DND-41 (cell line): Measurements from ENCODE around the gene ZNF662.

Source experiments
- ATAC-seq: fragments of 200-7000 bp; cut with Tn5 transposase; 3 replicates; pipeline ENCODE4 v1.9.1; 2021; ENCODE audit warnings: low read depth; ENCODE audit not compliant: insufficient read depth
- DNase-seq: peaks from one replicate; pipeline ENCODE4 v3.0.0-alpha.2; 2020
- H2AFZ ChIP-seq: 2 replicates; pipeline ENCODE4 v1.6.0; 2012; ENCODE audit warnings: low read depth, low read length
- H3K27ac ChIP-seq: 2 replicates; pipeline ENCODE4 v1.5.1; 2012; ENCODE audit warnings: low read length, inconsistent platforms
- H3K27me3 ChIP-seq: fragments of 200-600 bp; sonication (generic); 2 replicates; pipeline ENCODE4 v1.6.0; 2012; ENCODE audit warnings: low read length, mild to moderate bottlenecking, inconsistent platforms; ENCODE audit not compliant: insufficient read depth, poor library complexity
- H3K36me3 ChIP-seq: 2 replicates; pipeline ENCODE4 v1.5.1; 2012; ENCODE audit warnings: low read length, inconsistent platforms; ENCODE audit not compliant: insufficient read depth
- H3K4me1 ChIP-seq: 2 replicates; pipeline ENCODE4 v1.5.1; 2012; ENCODE audit warnings: mild to moderate bottlenecking, low read length; ENCODE audit not compliant: insufficient read depth
- H3K4me2 ChIP-seq: 2 replicates; pipeline ENCODE4 v1.6.0; 2012; ENCODE audit warnings: mild to moderate bottlenecking, moderate library complexity, low read length, inconsistent platforms; ENCODE audit not compliant: insufficient read depth
- H3K4me3 ChIP-seq, 2 experiments: fragments of 200-600 bp in 1 of 2; shearing (Covaris generic) in 1 of 2; 2 replicates each; pipeline ENCODE4 v1.5.1; 2012 to 2016; ENCODE audit warnings: inconsistent platforms in 2 of 2, low read length in 2 of 2, mild to moderate bottlenecking in 2 of 2, low read depth in 1 of 2, moderate library complexity in 1 of 2
- H3K79me2 ChIP-seq: 2 replicates; pipeline ENCODE4 v1.6.0; 2012; ENCODE audit warnings: low read length, inconsistent platforms; ENCODE audit not compliant: insufficient read depth
- H3K9ac ChIP-seq: 2 replicates; pipeline ENCODE4 v1.6.0; 2012; ENCODE audit warnings: low read depth, mild to moderate bottlenecking, inconsistent platforms, low read length, moderate library complexity
- H3K9me3 ChIP-seq: 2 replicates; pipeline ENCODE4 v1.5.1; 2012; ENCODE audit warnings: low read length, moderate library complexity, mild to moderate bottlenecking, inconsistent platforms; ENCODE audit not compliant: insufficient read depth, severe bottlenecking
- H4K20me1 ChIP-seq: 2 replicates; pipeline ENCODE4 v1.6.0; 2012; ENCODE audit warnings: low read length; ENCODE audit not compliant: insufficient read depth
- EZH2 ChIP-seq: IDR thresholded peaks from 3 replicates; pipeline ENCODE4 v1.6.1; 2012; ENCODE audit warnings: borderline replicate concordance, low read depth, mild to moderate bottlenecking, moderate library complexity, low read length, inconsistent platforms; ENCODE audit not compliant: severe bottlenecking
- TF ChIP-seq, protein P1 (sequence below): IDR thresholded peaks from 2 replicates; pipeline ENCODE4 v1.5.1; 2012; ENCODE audit warnings: borderline replicate concordance, low read length, moderate library complexity, mild to moderate bottlenecking; ENCODE audit not compliant: poor library complexity, severe bottlenecking; ENCODE audit errors: extremely low read depth

Gene ZNF662

DNA sequence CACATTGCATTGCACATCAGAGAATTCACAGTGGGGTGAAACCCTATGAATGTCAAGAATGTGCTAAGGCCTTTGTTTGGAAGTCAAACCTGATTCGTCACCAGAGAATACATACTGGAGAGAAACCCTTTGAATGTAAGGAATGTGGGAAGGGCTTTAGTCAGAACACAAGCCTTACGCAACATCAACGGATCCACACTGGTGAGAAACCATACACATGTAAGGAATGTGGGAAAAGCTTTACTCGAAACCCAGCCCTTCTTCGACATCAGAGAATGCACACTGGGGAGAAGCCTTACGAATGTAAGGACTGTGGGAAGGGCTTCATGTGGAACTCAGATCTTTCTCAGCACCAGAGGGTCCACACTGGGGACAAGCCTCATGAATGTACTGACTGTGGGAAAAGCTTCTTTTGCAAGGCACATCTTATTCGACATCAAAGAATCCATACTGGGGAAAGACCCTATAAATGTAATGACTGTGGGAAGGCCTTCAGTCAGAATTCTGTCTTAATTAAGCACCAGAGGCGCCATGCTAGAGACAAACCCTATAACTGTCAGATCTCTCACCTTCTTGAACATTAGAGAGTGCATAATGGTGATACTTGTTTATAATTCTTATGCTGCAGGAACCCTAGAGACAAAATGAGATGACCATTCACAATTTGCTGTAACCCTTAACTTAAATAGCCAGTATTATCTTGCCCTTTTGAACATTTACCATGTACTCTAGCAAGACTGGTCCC is 9.0 kb downstream of the ZNF662 start:
- TF ChIP-seq EZH2 = no peak
- TF ChIP-seq, protein P1, sequence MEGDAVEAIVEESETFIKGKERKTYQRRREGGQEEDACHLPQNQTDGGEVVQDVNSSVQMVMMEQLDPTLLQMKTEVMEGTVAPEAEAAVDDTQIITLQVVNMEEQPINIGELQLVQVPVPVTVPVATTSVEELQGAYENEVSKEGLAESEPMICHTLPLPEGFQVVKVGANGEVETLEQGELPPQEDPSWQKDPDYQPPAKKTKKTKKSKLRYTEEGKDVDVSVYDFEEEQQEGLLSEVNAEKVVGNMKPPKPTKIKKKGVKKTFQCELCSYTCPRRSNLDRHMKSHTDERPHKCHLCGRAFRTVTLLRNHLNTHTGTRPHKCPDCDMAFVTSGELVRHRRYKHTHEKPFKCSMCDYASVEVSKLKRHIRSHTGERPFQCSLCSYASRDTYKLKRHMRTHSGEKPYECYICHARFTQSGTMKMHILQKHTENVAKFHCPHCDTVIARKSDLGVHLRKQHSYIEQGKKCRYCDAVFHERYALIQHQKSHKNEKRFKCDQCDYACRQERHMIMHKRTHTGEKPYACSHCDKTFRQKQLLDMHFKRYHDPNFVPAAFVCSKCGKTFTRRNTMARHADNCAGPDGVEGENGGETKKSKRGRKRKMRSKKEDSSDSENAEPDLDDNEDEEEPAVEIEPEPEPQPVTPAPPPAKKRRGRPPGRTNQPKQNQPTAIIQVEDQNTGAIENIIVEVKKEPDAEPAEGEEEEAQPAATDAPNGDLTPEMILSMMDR = no peak
- H3K9me3 ChIP-seq = peaks cover 25% of the 10 kb centered on the region
- ATAC-seq (no peak), DNase-seq (no peak)
- no peaks in the 10 kb centered on the region for H3K27me3 ChIP-seq
- no peaks in the 10 kb centered on the region for H4K20me1 ChIP-seq
- no peak overlapping the region for H3K9ac ChIP-seq
- no peak overlapping the region for H3K4me3 ChIP-seq
- H3K4me1 ChIP-seq = no peaks in the 10 kb centered on the region
- no peak overlapping the region for H3K4me2 ChIP-seq
- H3K36me3 ChIP-seq = no peaks in the 10 kb centered on the region
- no peak overlapping the region for H2AFZ ChIP-seq
- no peak overlapping the region for H3K27ac ChIP-seq
- no peaks in the 10 kb centered on the region for H3K79me2 ChIP-seq

DNA sequence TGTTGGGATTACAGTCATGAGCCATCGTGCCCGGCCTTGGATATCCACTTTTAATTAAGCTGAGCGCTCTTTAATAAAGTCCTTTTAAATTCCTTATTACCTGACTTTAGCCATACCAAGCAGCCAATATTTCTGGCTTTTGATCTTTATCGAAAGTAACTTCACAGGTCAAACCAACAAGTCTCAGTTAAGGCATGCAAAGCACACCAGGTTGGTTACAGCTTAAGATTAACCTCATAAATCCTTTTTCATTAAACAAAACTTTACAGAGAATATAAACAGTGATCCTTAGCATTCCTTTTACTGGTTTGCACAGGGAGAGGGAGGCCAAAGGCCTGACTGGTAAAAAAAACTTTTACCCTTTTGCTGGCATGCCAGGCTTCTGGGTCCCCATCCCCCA is 17.7 kb downstream of the ZNF662 start:
- H3K9me3 ChIP-seq = no peaks in the 10 kb centered on the region
- no peaks in the 10 kb centered on the region for H3K79me2 ChIP-seq
- H3K27me3 ChIP-seq = no peaks in the 10 kb centered on the region
- H2AFZ ChIP-seq = no peak overlapping the region
- H3K4me2 ChIP-seq = no peak overlapping the region
- H4K20me1 ChIP-seq = no peaks in the 10 kb centered on the region
- no peaks in the 10 kb centered on the region for H3K36me3 ChIP-seq
- H3K27ac ChIP-seq = no peak overlapping the region
- no peak for TF ChIP-seq EZH2
- TF ChIP-seq, protein P1 = no peak
- H3K9ac ChIP-seq = no peak overlapping the region
- H3K4me3 ChIP-seq = no peak overlapping the region
- DNase-seq = no peak
- ATAC-seq = no peak
- H3K4me1 ChIP-seq = no peaks in the 10 kb centered on the region

DNA sequence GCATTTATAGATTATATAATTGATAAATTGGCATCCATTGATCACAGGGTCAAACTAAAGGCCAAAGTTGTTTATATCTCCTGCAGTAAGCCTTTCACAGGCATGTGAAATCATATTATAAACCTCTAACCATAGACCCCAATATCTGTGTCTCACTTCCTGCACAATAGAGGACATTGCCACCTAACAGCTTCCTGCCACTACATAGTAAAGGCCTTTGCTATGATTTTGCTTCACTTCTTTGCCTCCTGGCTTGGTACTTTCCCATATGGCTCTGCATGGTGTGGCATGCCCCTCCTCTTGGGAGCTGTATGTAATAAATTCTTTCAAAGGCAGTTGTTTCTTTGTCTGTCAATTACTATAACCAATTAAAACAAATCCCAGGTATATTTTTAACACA is 20.4 kb downstream of the ZNF662 start:
- peaks cover 3% of the 10 kb centered on the region for H3K27me3 ChIP-seq
- H2AFZ ChIP-seq = no peak overlapping the region
- no peak for TF ChIP-seq EZH2
- TF ChIP-seq, protein P1 = no peak
- ATAC-seq (no peak), DNase-seq (no peak)
- no peaks in the 10 kb centered on the region for H4K20me1 ChIP-seq
- no peak overlapping the region for H3K4me2 ChIP-seq
- H3K9me3 ChIP-seq = no peaks in the 10 kb centered on the region
- H3K9ac ChIP-seq = no peak overlapping the region
- no peaks in the 10 kb centered on the region for H3K79me2 ChIP-seq
- no peaks in the 10 kb centered on the region for H3K36me3 ChIP-seq
- H3K4me1 ChIP-seq = no peaks in the 10 kb centered on the region
- no peak overlapping the region for H3K27ac ChIP-seq
- H3K4me3 ChIP-seq = no peak overlapping the region
